GM18505 (cell line): ENCODE measurements around the gene SKI.
"Not testable (repeated sequence)": the region's sequence is repeated elsewhere in the genome, so short reads cannot be mapped to it uniquely, and the experiment has no call there.

Experiments
- ATAC-seq: cut with Tn5 transposase; IDR thresholded peaks from one replicate; pipeline ENCODE4 v1.9.1; 2021; ENCODE audit not compliant: unreplicated experiment
- POLR2A ChIP-seq: IDR thresholded peaks from 4 replicates; pipeline ENCODE4 v1.6.1; 2011; ENCODE audit warnings: borderline replicate concordance; ENCODE audit not compliant: insufficient read depth, insufficient read length; ENCODE audit errors: extremely low read depth

The SKI gene

GRCh38 chr1:2235300-2235998 lies 7.3 kb downstream of the SKI start:
- TF ChIP-seq POLR2A = no peak
- no peak for ATAC-seq

GRCh38 chr1:2236695-2237677 lies 8.9 kb downstream of the SKI start:
- no peak for TF ChIP-seq POLR2A
- no peak for ATAC-seq

- TF ChIP-seq POLR2A = no peak
Measured at GRCh38 chr1:2237773-2238172, 9.7 kb downstream of the SKI start.

GRCh38 chr1:2238361-2239012 lies 10.4 kb downstream of the SKI start:
- ATAC-seq = no peak
- TF ChIP-seq POLR2A = no peak

More at GRCh38 chr1:2237773-2238172, 9.7 kb downstream of the SKI start:
- ATAC-seq = no peak

GRCh38 chr1:2239013-2239370 lies 10.9 kb downstream of the SKI start:
- no peak for ATAC-seq
- no peak for TF ChIP-seq POLR2A

- no peak for TF ChIP-seq POLR2A
- ATAC-seq = no peak
Measured at GRCh38 chr1:2239384-2239985, 11.4 kb downstream of the SKI start.

GRCh38 chr1:2240270-2241156 lies 12.4 kb downstream of the SKI start:
- TF ChIP-seq POLR2A = no peak
- no peak for ATAC-seq

- no peak for TF ChIP-seq POLR2A
- ATAC-seq = no peak
Measured at GRCh38 chr1:2241820-2242219, 13.7 kb downstream of the SKI start.

GRCh38 chr1:2242814-2243725 lies 15.0 kb downstream of the SKI start:
- no peak for TF ChIP-seq POLR2A
- no peak for ATAC-seq

GRCh38 chr1:2247045-2247394 lies 18.9 kb downstream of the SKI start:
- ATAC-seq = not testable (repeated sequence)

GRCh38 chr1:2247760-2248126 lies 19.6 kb downstream of the SKI start:
- no peak for ATAC-seq
- TF ChIP-seq POLR2A = no peak
